Upper lobe of right lung (tissue), 1 donor: ENCODE data around the gene DLG2. TPM values are rescaled to one million over a fixed set of nuclear protein-coding genes. Genes with fewer than 3 reads are reported as not detected.

Experiments
- ATAC-seq: fragments of 200-7000 bp; cut with Tn5 transposase; one replicate; pipeline ENCODE4 v1.9.1; 2020; ENCODE audit warnings: mild to moderate bottlenecking, moderate library complexity
- DNase-seq: peaks from one replicate; pipeline ENCODE4 v3.0.0-alpha.2; 2020
- H3K27ac ChIP-seq: fragments of 200-600 bp; one replicate; pipeline ENCODE4 v1.8.0; 2022
- H3K27me3 ChIP-seq: fragments of 200-600 bp; one replicate; pipeline ENCODE4 v1.8.0; 2022; ENCODE audit warnings: mild to moderate bottlenecking
- H3K36me3 ChIP-seq: fragments of 200-600 bp; one replicate; pipeline ENCODE4 v1.8.0; 2022
- H3K4me1 ChIP-seq: fragments of 200-600 bp; one replicate; pipeline ENCODE4 v1.8.0; 2022
- H3K4me3 ChIP-seq: fragments of 200-600 bp; one replicate; pipeline ENCODE4 v1.8.0; 2022; ENCODE audit warnings: mild to moderate bottlenecking
- H3K9me3 ChIP-seq: fragments of 200-600 bp; one replicate; pipeline ENCODE4 v1.8.0; 2022
- intact Hi-C: fragments of 100-400 bp; cut with DNase I; formaldehyde crosslinking; loops from one replicate; pipeline ENCODE4 v1.11.0; 2022
- total RNA-seq: library from RNA; stranded (reverse); fragmentation: NEBNext Ultra II Directional; extraction: Animal tissue kit (Norgen Biotek cat#: 25700); gene quantifications from one replicate; pipeline ENCODE4 v1.2.1, GENCODE V29; 2021
- TF ChIP-seq, protein P1 (sequence below): fragments of 200-600 bp; IDR thresholded peaks from one replicate; pipeline ENCODE4 v1.8.0; 2022; ENCODE audit warnings: antibody characterized with exemption
- donor health status: DM: no; HTN: yes; CAD: no; lungs with severe emphysema.

DLG2 gene
- total RNA-seq, 1 donor from 2014 or later: 9.7 TPM

DNA sequence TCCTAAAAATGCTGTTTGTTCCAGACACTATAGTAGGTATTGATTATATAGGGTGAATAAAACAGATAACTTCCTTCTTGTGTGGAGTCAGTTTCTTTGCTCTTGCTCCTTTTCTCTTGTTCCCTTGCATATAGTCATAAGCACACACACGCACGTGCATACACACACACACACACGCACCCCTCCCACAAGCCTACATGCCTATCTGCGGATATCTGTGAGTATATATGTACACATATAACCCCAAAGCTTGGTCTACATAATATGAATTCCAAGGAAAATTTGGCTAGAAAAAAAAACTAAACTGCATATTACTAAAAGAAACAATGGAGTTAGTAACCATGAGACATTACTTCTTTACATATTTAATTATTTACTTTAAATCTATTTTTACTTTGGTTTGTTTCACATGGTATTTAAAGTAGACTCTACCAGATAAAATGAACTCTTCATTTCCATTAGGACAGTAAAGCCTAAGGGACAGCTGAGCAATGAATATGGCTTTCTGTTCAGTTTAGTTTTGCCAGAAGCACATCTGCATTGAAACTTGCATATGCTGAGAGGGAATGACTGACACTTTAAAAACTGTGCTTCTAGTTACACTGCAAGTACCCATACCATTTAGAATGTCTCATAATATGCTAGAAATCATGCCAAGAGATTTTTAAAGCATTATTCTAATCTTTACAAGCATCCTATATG is 676.4 kb downstream of the DLG2 start:
- Histone ChIP-seq H3K4me3 (no peak overlapping the region), H3K27me3 (no peaks in the 10 kb centered on the region), H3K36me3 (no peaks in the 10 kb centered on the region), H3K4me1 (no peaks in the 10 kb centered on the region), H3K9me3 (no peaks in the 10 kb centered on the region), H3K27ac (no peak overlapping the region)
- ATAC-seq (no peak), DNase-seq (no peak)
- intact Hi-C loops: no loop called here
- TF ChIP-seq, protein P1, sequence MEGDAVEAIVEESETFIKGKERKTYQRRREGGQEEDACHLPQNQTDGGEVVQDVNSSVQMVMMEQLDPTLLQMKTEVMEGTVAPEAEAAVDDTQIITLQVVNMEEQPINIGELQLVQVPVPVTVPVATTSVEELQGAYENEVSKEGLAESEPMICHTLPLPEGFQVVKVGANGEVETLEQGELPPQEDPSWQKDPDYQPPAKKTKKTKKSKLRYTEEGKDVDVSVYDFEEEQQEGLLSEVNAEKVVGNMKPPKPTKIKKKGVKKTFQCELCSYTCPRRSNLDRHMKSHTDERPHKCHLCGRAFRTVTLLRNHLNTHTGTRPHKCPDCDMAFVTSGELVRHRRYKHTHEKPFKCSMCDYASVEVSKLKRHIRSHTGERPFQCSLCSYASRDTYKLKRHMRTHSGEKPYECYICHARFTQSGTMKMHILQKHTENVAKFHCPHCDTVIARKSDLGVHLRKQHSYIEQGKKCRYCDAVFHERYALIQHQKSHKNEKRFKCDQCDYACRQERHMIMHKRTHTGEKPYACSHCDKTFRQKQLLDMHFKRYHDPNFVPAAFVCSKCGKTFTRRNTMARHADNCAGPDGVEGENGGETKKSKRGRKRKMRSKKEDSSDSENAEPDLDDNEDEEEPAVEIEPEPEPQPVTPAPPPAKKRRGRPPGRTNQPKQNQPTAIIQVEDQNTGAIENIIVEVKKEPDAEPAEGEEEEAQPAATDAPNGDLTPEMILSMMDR: no peak

DNA sequence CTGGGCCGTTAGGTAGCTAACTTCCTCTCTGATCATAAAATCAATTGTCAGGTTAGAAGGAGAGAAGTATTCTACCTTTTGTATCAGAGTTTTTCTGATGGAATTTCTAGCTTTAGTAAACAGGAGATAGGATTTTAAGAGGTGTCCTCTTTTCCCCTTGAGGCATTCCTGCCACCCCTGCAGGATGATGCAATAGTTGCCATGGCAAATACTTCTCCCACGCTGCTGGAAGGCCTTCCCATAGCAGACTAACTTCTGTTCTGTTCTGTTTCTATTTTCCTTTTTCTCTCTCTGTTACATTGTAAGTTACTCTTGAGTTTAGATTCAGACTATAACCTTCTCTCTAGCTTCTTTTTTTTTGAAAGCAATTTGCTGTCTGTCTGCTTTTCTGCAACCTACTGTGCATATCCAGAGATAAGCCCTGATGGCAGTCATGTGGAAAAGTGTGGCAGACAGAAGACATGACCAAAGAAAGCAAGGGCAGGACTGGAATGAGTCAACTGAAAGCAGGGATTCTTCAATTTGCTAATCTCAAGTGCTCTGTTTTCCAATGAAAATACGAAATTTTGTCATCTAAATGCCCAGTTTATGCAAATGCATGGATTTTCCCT is 679.1 kb downstream of the DLG2 start:
- ATAC-seq (no peak), DNase-seq (no peak)
- intact Hi-C loops: no loop called here
- no peak overlapping the region for H3K4me3 ChIP-seq
- no peaks in the 10 kb centered on the region for H3K9me3 ChIP-seq
- H3K36me3 ChIP-seq: no peaks in the 10 kb centered on the region
- no peaks in the 10 kb centered on the region for H3K4me1 ChIP-seq
- H3K27me3 ChIP-seq: no peaks in the 10 kb centered on the region
- TF ChIP-seq, protein P1: no peak
- no peak overlapping the region for H3K27ac ChIP-seq

DNA sequence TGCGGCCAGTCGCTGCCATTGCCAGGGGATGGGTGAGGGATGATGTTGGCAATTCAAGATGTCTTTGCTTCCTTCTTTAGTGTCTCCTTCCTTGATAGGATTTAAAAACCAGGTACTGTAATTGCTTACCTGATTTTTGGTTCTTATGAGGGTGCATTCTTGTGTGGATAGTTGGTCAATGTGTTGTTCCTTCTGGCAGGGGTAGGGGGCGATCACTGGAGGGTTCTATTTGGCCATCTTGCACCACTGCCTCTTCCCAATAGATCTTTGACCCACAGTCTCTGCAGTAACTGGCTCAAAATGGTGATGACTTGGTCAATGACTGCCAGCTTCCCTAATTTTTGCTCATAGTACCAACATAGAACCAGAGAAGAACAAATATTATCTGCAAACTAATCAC is 680.1 kb downstream of the DLG2 start:
- no peak overlapping the region for H3K4me3 ChIP-seq
- TF ChIP-seq, protein P1: no peak
- no peaks in the 10 kb centered on the region for H3K36me3 ChIP-seq
- H3K27me3 ChIP-seq: no peaks in the 10 kb centered on the region
- H3K4me1 ChIP-seq: no peaks in the 10 kb centered on the region
- no peak for DNase-seq
- H3K9me3 ChIP-seq: no peaks in the 10 kb centered on the region
- ATAC-seq: no peak
- intact Hi-C loops: no loop called here
- no peak overlapping the region for H3K27ac ChIP-seq

DNA sequence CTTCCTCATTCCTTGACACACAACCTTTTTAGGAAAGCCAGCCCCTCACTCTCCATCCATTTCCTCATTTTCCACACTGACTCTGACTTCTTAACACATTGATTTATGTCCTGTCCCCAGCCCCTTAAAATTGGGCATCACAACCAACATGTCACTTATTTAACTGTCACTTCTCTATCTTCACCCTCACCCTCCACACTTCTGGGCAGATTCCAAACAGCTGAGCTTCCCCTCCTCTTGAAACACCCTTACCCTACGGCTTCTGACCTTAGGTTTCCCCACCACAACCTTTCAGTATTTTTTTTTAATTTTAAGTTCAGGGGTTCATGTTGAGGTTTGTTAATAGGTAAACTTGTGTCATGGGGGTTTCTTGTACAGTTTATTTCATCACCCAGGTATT is 696.3 kb downstream of the DLG2 start:
- TF ChIP-seq, protein P1: no peak
- Histone ChIP-seq H3K4me1 (no peaks in the 10 kb centered on the region), H3K27me3 (no peaks in the 10 kb centered on the region), H3K4me3 (no peak overlapping the region), H3K36me3 (no peaks in the 10 kb centered on the region), H3K27ac (no peak overlapping the region), H3K9me3 (no peaks in the 10 kb centered on the region)
- intact Hi-C loops: no loop called here
- DNase-seq (no peak), ATAC-seq (no peak)

DNA sequence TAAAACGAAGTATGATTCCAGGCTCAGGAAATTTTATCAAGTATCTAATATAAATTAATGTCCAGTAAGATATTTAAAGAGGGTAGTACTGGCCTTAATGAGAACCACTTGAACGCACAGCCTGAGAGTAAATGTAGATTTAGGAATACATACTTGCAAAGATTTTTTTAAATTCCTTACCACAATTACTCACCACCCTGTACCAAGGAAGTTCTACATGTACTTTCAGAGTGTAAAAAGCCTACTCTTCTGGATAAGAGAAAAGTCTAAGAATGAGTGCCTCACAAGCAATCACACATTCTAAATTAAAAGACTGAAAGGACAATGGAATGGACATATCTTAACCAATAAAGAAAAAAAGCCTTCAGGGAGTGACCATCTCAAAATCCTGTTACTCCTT is 697.4 kb downstream of the DLG2 start:
- intact Hi-C loops: no loop called here
- H3K36me3 ChIP-seq: no peaks in the 10 kb centered on the region
- ATAC-seq (no peak), DNase-seq (no peak)
- H3K27me3 ChIP-seq: no peaks in the 10 kb centered on the region
- no peaks in the 10 kb centered on the region for H3K4me1 ChIP-seq
- no peak overlapping the region for H3K4me3 ChIP-seq
- H3K9me3 ChIP-seq: no peaks in the 10 kb centered on the region
- TF ChIP-seq, protein P1: no peak
- H3K27ac ChIP-seq: no peak overlapping the region
